Measurements from ENCODE around the gene TAX1BP1.

- TF ChIP-seq CTCF (conservative IDR thresholded peaks at IDR 0.05 in 1 of 2, IDR thresholded peaks at IDR 0.05 in 1 of 2; ENCODE audit: extremely low read depth in 1 of 2, insufficient read depth in 1 of 2, low read depth in 1 of 2, low read length in 2 of 2) (no peak), EZH2 (IDR thresholded peaks at IDR 0.05; ENCODE audit: borderline replicate concordance, low read length) (no peak)
Observed at GRCh38 chr7:27870595-27870994, 130.6 kb downstream of the TAX1BP1 start.
